ENCODE data around the gene CRTC2.

The CRTC2 gene

GRCh38 chr1:153945131-153945794 lies 13.1 kb downstream of the CRTC2 start:
- Histone ChIP-seq H3K4me3 (ENCODE audit: low read depth, low read length) (peak overlapping the region; percentile 77), H3K9me3 (ENCODE audit: control insufficient read depth, insufficient read depth, low read depth, low read length) (no peaks in the 10 kb centered on the region), H3K27me3 (ENCODE audit: control insufficient read depth, insufficient read depth, low read length) (no peaks in the 10 kb centered on the region), H3K4me1 (ENCODE audit: control insufficient read depth, insufficient read depth, low read length) (0 out of 2 replicates have a peak, but pooled peaks cover 9% of the 10 kb centered on the region), H3K27ac (ENCODE audit: low read depth, low read length) (peak overlapping the region; percentile 34; the same call in 1 of the 2 replicates), H3K9ac (ENCODE audit: low read length) (peak overlapping the region; percentile 83), H3K36me3 (ENCODE audit: control insufficient read depth, insufficient read depth, low read length) (peaks cover 64% of the 10 kb centered on the region)

- Histone ChIP-seq H3K4me3 (ENCODE audit: low read depth, low read length) (peak overlapping the region; percentile 77), H3K36me3 (ENCODE audit: control insufficient read depth, insufficient read depth, low read length) (peaks cover 64% of the 10 kb centered on the region), H3K4me1 (ENCODE audit: control insufficient read depth, insufficient read depth, low read length) (0 out of 2 replicates have a peak, but pooled peaks cover 9% of the 10 kb centered on the region), H3K9ac (ENCODE audit: low read length) (no peak overlapping the region), H3K27me3 (ENCODE audit: control insufficient read depth, insufficient read depth, low read length) (no peaks in the 10 kb centered on the region), H3K27ac (ENCODE audit: low read depth, low read length) (no peak overlapping the region), H3K9me3 (ENCODE audit: control insufficient read depth, insufficient read depth, low read depth, low read length) (no peaks in the 10 kb centered on the region)
Measured at GRCh38 chr1:153944827-153945117, 13.6 kb downstream of the CRTC2 start.

- Histone ChIP-seq H3K27ac (ENCODE audit: low read depth, low read length) (no peak overlapping the region), H3K9ac (ENCODE audit: low read length) (no peak overlapping the region), H3K27me3 (ENCODE audit: control insufficient read depth, insufficient read depth, low read length) (no peaks in the 10 kb centered on the region), H3K4me1 (ENCODE audit: control insufficient read depth, insufficient read depth, low read length) (0 out of 2 replicates have a peak, but pooled peaks cover 9% of the 10 kb centered on the region), H3K9me3 (ENCODE audit: control insufficient read depth, insufficient read depth, low read depth, low read length) (no peaks in the 10 kb centered on the region), H3K36me3 (ENCODE audit: control insufficient read depth, insufficient read depth, low read length) (peaks cover 65% of the 10 kb centered on the region), H3K4me3 (ENCODE audit: low read depth, low read length) (no peak overlapping the region)
Measured at GRCh38 chr1:153944005-153944826, 14.2 kb downstream of the CRTC2 start.

- Histone ChIP-seq H3K9ac (ENCODE audit: low read length) (no peak overlapping the region), H3K36me3 (ENCODE audit: control insufficient read depth, insufficient read depth, low read length) (peaks cover 59% of the 10 kb centered on the region), H3K27me3 (ENCODE audit: control insufficient read depth, insufficient read depth, low read length) (no peaks in the 10 kb centered on the region), H3K9me3 (ENCODE audit: control insufficient read depth, insufficient read depth, low read depth, low read length) (no peaks in the 10 kb centered on the region), H3K4me1 (ENCODE audit: control insufficient read depth, insufficient read depth, low read length) (0 out of 2 replicates have a peak, but pooled peaks cover 9% of the 10 kb centered on the region), H3K4me3 (ENCODE audit: low read depth, low read length) (no peak overlapping the region), H3K27ac (ENCODE audit: low read depth, low read length) (no peak overlapping the region)
Measured at GRCh38 chr1:153942766-153943549, 15.5 kb downstream of the CRTC2 start.

- Histone ChIP-seq H3K27me3 (ENCODE audit: control insufficient read depth, insufficient read depth, low read length) (no peaks in the 10 kb centered on the region), H3K4me1 (ENCODE audit: control insufficient read depth, insufficient read depth, low read length) (0 out of 2 replicates have a peak, but pooled peaks cover 9% of the 10 kb centered on the region), H3K36me3 (ENCODE audit: control insufficient read depth, insufficient read depth, low read length) (peaks cover 62% of the 10 kb centered on the region), H3K9me3 (ENCODE audit: control insufficient read depth, insufficient read depth, low read depth, low read length) (no peaks in the 10 kb centered on the region), H3K9ac (ENCODE audit: low read length) (no peak overlapping the region), H3K27ac (ENCODE audit: low read depth, low read length) (no peak overlapping the region), H3K4me3 (ENCODE audit: low read depth, low read length) (no peak overlapping the region)
Measured at GRCh38 chr1:153941826-153942725, 16.3 kb downstream of the CRTC2 start.

GRCh38 chr1:153940756-153941155 lies 17.7 kb downstream of the CRTC2 start:
- Histone ChIP-seq H3K9me3 (ENCODE audit: control insufficient read depth, insufficient read depth, low read depth, low read length) (no peaks in the 10 kb centered on the region), H3K4me1 (ENCODE audit: control insufficient read depth, insufficient read depth, low read length) (0 out of 2 replicates have a peak, but pooled peaks cover 9% of the 10 kb centered on the region), H3K36me3 (ENCODE audit: control insufficient read depth, insufficient read depth, low read length) (peaks cover 75% of the 10 kb centered on the region), H3K27me3 (ENCODE audit: control insufficient read depth, insufficient read depth, low read length) (no peaks in the 10 kb centered on the region), H3K9ac (ENCODE audit: low read length) (no peak overlapping the region), H3K27ac (ENCODE audit: low read depth, low read length) (no peak overlapping the region), H3K4me3 (ENCODE audit: low read depth, low read length) (no peak overlapping the region)

- H3K9me3 ChIP-seq (ENCODE audit: control insufficient read depth, insufficient read depth, low read depth, low read length): no peaks in the 10 kb centered on the region
- H3K4me3 ChIP-seq (ENCODE audit: low read depth, low read length): no peak overlapping the region
- no peak overlapping the region for H3K27ac ChIP-seq (ENCODE audit: low read depth, low read length)
- H3K36me3 ChIP-seq (ENCODE audit: control insufficient read depth, insufficient read depth, low read length): peaks cover 86% of the 10 kb centered on the region
- H3K27me3 ChIP-seq (ENCODE audit: control insufficient read depth, insufficient read depth, low read length): no peaks in the 10 kb centered on the region
- H3K9ac ChIP-seq (ENCODE audit: low read length): no peak overlapping the region
- no peaks in the 10 kb centered on the region for H3K4me1 ChIP-seq (ENCODE audit: control insufficient read depth, insufficient read depth, low read length)
Measured at GRCh38 chr1:153939476-153939875, 18.9 kb downstream of the CRTC2 start.

GRCh38 chr1:153938996-153939395 lies 19.4 kb downstream of the CRTC2 start:
- no peaks in the 10 kb centered on the region for H3K9me3 ChIP-seq (ENCODE audit: control insufficient read depth, insufficient read depth, low read depth, low read length)
- H3K27ac ChIP-seq (ENCODE audit: low read depth, low read length): no peak overlapping the region
- no peaks in the 10 kb centered on the region for H3K27me3 ChIP-seq (ENCODE audit: control insufficient read depth, insufficient read depth, low read length)
- no peak overlapping the region for H3K4me3 ChIP-seq (ENCODE audit: low read depth, low read length)
- no peaks in the 10 kb centered on the region for H3K4me1 ChIP-seq (ENCODE audit: control insufficient read depth, insufficient read depth, low read length)
- peaks cover 90% of the 10 kb centered on the region for H3K36me3 ChIP-seq (ENCODE audit: control insufficient read depth, insufficient read depth, low read length)
- no peak overlapping the region for H3K9ac ChIP-seq (ENCODE audit: low read length)

- peaks cover 92% of the 10 kb centered on the region for H3K36me3 ChIP-seq (ENCODE audit: control insufficient read depth, insufficient read depth, low read length)
- no peaks in the 10 kb centered on the region for H3K9me3 ChIP-seq (ENCODE audit: control insufficient read depth, insufficient read depth, low read depth, low read length)
- no peak overlapping the region for H3K4me3 ChIP-seq (ENCODE audit: low read depth, low read length)
- no peaks in the 10 kb centered on the region for H3K4me1 ChIP-seq (ENCODE audit: control insufficient read depth, insufficient read depth, low read length)
- H3K9ac ChIP-seq (ENCODE audit: low read length): no peak overlapping the region
- H3K27ac ChIP-seq (ENCODE audit: low read depth, low read length): no peak overlapping the region
- no peaks in the 10 kb centered on the region for H3K27me3 ChIP-seq (ENCODE audit: control insufficient read depth, insufficient read depth, low read length)
Measured at GRCh38 chr1:153937331-153937730, 21.1 kb downstream of the CRTC2 start.

- Histone ChIP-seq H3K27ac (ENCODE audit: low read depth, low read length) (no peak overlapping the region), H3K9ac (ENCODE audit: low read length) (no peak overlapping the region), H3K27me3 (ENCODE audit: control insufficient read depth, insufficient read depth, low read length) (no peaks in the 10 kb centered on the region), H3K4me3 (ENCODE audit: low read depth, low read length) (no peak overlapping the region), H3K4me1 (ENCODE audit: control insufficient read depth, insufficient read depth, low read length) (no peaks in the 10 kb centered on the region), H3K36me3 (ENCODE audit: control insufficient read depth, insufficient read depth, low read length) (peaks cover 87% of the 10 kb centered on the region), H3K9me3 (ENCODE audit: control insufficient read depth, insufficient read depth, low read depth, low read length) (no peaks in the 10 kb centered on the region)
Measured at GRCh38 chr1:153936011-153936802, 22.2 kb downstream of the CRTC2 start.
